ENCODE data around the gene RNF144B.

GRCh38 chr6:18352842-18353241, 34.3 kb upstream of the RNF144B start:
- TF ChIP-seq CTCF (IDR thresholded peaks at IDR 0.05; ENCODE audit: low read depth, low read length) (no peak), MAX (IDR thresholded peaks at IDR 0.05; ENCODE audit: low read depth, low read length) (no peak)

Data from NB4 (cell line).